ENCODE results near the gene ZDHHC11. TPM values are rescaled to one million over a fixed set of nuclear protein-coding genes. Genes with fewer than 3 reads are reported as not detected.
"Not testable (repeated sequence)": the region's sequence is repeated elsewhere in the genome, so short reads cannot be mapped to it uniquely, and the experiment has no call there.

The ZDHHC11 gene
- total RNA-seq, 1 donor from 2014 or later = 6.3 TPM

DNA sequence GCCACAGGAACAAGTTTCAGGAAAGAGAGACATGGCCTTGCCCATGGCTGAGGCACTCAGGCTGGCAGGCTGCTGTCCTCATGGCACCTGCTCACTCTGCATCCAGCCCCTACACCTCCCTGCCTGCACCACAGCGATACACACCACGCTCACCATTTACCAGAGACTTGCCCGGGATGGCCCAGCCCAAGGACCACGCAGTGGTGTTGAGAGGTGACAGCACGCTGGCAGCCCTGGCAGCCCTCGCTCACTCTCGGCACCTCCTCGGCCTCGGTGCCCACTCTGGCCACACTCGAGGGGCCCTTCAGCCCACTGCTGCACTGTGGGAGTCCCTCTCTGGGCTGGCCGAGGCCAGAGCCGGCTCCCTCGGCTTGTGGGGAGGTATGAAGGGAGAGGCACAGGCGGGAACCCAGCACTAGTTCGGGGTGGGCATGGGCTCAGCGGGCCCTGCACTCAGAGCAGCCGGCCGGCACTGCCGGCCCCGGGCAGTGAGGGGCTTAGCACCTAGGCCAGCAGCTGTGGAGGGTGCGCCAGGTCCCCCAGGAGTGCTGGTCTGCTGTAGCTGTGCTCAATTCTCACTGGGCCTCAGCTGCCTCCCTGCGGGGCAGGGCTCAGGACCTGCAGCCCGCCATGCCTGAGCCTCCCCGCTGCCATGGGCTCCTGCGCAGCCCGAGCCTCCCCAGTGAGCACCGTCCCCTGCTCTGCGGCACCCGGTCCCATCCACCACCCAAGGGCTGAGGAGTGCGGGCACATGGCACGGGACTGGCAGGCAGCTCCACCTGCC is 86.6 kb downstream of the ZDHHC11 start:
- TF ChIP-seq, protein P1, sequence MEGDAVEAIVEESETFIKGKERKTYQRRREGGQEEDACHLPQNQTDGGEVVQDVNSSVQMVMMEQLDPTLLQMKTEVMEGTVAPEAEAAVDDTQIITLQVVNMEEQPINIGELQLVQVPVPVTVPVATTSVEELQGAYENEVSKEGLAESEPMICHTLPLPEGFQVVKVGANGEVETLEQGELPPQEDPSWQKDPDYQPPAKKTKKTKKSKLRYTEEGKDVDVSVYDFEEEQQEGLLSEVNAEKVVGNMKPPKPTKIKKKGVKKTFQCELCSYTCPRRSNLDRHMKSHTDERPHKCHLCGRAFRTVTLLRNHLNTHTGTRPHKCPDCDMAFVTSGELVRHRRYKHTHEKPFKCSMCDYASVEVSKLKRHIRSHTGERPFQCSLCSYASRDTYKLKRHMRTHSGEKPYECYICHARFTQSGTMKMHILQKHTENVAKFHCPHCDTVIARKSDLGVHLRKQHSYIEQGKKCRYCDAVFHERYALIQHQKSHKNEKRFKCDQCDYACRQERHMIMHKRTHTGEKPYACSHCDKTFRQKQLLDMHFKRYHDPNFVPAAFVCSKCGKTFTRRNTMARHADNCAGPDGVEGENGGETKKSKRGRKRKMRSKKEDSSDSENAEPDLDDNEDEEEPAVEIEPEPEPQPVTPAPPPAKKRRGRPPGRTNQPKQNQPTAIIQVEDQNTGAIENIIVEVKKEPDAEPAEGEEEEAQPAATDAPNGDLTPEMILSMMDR (IDR thresholded peaks at IDR 0.05) = no peak
- H3K27ac Mint-ChIP-seq (ENCODE audit: unreplicated experiment) = no peak overlapping the region
- H3K27me3 Mint-ChIP-seq (ENCODE audit: unreplicated experiment) = peaks cover 3% of the 10 kb centered on the region
- peak; percentile 87 for DNase-seq (ENCODE audit: extremely low spot score, unreplicated experiment)
- H3K4me3 Mint-ChIP-seq (ENCODE audit: unreplicated experiment) = no peak overlapping the region
- no peaks in the 10 kb centered on the region for H3K9me3 Mint-ChIP-seq (ENCODE audit: unreplicated experiment)
- H3K4me1 Mint-ChIP-seq (ENCODE audit: unreplicated experiment) = no peaks in the 10 kb centered on the region
- H3K36me3 Mint-ChIP-seq (ENCODE audit: unreplicated experiment) = no peaks in the 10 kb centered on the region

DNA sequence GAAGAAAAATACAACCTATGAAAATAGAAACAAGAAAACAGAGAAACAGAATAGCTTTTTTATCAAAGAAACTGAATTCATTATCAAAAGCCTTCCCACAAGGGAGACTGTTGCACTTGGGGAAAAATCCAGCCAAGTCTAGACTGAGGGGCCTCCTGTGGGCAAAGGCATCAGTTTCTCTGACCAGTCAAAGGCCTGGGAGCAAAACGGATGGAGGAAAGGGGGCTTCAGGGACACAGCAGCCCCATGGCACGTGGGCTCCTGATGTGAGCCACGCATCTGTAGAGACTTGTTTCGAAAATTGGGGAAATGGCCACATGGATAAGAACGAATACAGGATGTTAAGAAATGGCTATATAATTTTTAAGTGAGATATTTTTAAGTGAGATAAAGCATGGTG is 87.4 kb downstream of the ZDHHC11 start:
- Mint-ChIP-seq H3K36me3 (ENCODE audit: unreplicated experiment) (no peaks in the 10 kb centered on the region), H3K27me3 (ENCODE audit: unreplicated experiment) (peaks cover 7% of the 10 kb centered on the region), H3K4me1 (ENCODE audit: unreplicated experiment) (no peaks in the 10 kb centered on the region), H3K4me3 (ENCODE audit: unreplicated experiment) (no peak overlapping the region), H3K9me3 (ENCODE audit: unreplicated experiment) (no peaks in the 10 kb centered on the region), H3K27ac (ENCODE audit: unreplicated experiment) (no peak overlapping the region)
- TF ChIP-seq, protein P1 (IDR thresholded peaks at IDR 0.05) = no peak
- peak; percentile 67 for DNase-seq (ENCODE audit: extremely low spot score, unreplicated experiment)

DNA sequence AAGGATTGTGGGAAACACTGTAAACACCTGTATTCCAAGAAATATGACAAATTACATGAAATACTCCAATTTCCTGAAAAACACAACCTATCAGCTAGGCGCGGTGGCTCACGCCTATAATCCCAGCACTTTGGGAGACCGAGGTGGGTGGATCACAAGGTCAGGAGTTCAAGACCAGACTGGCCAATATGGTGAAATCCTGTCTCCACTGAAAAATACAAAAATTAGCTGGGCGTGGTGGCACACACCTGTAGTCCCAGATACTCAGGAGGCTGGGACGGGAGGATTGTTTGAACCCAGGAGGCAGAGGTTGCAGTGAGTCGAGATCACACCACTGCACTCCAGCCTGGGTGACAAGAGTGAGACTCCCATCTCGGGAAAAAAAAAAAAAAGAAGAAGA is 87.8 kb downstream of the ZDHHC11 start:
- peak; percentile 63 for DNase-seq (ENCODE audit: extremely low spot score, unreplicated experiment)
- not testable (repeated sequence) for H3K9me3 Mint-ChIP-seq (ENCODE audit: unreplicated experiment); H3K4me3 Mint-ChIP-seq (ENCODE audit: unreplicated experiment); H3K27me3 Mint-ChIP-seq (ENCODE audit: unreplicated experiment); H3K36me3 Mint-ChIP-seq (ENCODE audit: unreplicated experiment); H3K27ac Mint-ChIP-seq (ENCODE audit: unreplicated experiment); H3K4me1 Mint-ChIP-seq (ENCODE audit: unreplicated experiment)

DNA sequence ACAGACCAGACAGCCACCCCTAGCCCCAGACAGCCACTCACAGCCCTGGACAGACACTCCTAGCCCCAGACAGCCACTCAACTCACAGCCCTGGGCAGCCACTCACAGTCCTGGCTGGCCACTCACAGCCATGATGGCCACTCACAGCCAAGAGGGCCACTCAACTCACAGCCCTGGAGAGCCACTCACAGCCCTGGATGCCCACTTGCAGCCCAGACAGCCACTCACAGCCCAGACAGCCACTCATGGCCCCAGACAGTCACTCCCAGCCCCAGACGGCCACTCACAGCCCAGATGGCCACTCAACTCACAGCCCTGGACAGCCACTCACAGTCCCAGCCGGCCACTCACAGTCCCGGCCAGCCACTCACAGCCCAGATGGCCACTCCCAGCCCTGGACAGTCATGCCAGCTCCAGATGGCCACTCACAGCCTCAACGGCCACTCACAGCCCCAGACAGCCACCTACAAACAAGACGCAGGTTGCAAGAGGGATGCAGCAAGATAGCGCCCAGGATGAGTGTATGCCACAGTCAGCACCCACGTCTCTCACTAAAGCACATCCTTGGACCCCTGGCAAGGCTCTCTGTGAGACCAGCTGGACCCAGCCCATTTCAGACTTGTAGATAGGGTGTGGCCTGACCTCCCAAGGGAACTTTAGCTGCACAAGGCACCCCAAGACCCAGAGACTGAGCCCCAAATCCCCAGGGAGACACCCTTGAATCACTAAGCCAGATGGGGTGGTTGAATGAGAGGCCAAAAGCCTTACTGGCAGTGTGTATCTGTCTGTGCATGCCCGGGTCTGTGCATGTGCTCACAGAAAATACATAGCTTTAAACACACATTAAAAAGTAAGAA is 88.7 kb downstream of the ZDHHC11 start:
- TF ChIP-seq, protein P1 (IDR thresholded peaks at IDR 0.05) = no peak
- no peak overlapping the region for H3K4me3 Mint-ChIP-seq (ENCODE audit: unreplicated experiment)

DNA sequence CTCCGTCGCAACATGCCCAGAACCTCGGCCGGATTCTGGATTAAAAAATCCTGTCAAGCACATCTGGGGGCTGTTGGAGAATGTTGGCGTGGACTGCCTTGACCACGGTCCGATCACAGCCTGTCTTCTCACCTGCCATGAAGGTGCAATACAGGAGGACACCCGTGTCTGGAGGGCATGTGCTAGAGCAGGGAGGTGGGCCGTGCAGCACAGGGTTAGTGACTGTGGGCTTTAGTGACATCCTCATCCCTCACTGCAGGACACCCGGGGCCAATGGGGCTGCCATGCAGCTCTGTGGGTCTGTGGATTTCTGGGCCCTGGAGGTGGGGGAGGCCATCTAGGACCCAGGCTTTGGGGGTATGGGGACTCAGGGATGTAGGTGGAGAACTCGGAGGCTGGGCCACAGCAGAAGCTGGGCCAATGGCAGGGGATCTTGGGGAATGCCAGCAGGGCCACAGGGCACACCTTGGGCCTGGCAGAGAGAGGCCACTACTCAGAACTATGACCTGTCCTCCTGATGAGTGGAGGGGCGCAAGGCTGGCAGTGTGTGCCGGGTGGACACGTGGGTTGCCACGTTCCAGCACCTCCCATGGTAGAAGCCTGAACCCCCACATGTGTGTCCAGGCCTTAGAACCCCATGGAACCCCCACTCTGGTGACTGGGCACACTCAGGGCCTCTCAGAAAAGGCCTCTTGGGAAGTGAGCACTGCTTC is 89.6 kb downstream of the ZDHHC11 start:
- Mint-ChIP-seq H3K27me3 (ENCODE audit: unreplicated experiment) (peaks cover 7% of the 10 kb centered on the region), H3K27ac (ENCODE audit: unreplicated experiment) (no peak overlapping the region), H3K4me1 (ENCODE audit: unreplicated experiment) (no peaks in the 10 kb centered on the region), H3K36me3 (ENCODE audit: unreplicated experiment) (no peaks in the 10 kb centered on the region), H3K4me3 (ENCODE audit: unreplicated experiment) (no peak overlapping the region), H3K9me3 (ENCODE audit: unreplicated experiment) (no peaks in the 10 kb centered on the region)
- peak; percentile 86 for DNase-seq (ENCODE audit: extremely low spot score, unreplicated experiment)
- TF ChIP-seq, protein P1 (IDR thresholded peaks at IDR 0.05) = no peak

More for the DNA sequence above, 88.7 kb downstream of the ZDHHC11 start:
- no peaks in the 10 kb centered on the region for H3K4me1 Mint-ChIP-seq (ENCODE audit: unreplicated experiment)
- DNase-seq (ENCODE audit: extremely low spot score, unreplicated experiment) = peak; percentile 83
- H3K9me3 Mint-ChIP-seq (ENCODE audit: unreplicated experiment) = no peaks in the 10 kb centered on the region
- peaks cover 7% of the 10 kb centered on the region for H3K27me3 Mint-ChIP-seq (ENCODE audit: unreplicated experiment)
- no peaks in the 10 kb centered on the region for H3K36me3 Mint-ChIP-seq (ENCODE audit: unreplicated experiment)
- H3K27ac Mint-ChIP-seq (ENCODE audit: unreplicated experiment) = no peak overlapping the region
